WTC11 (cell line): ENCODE results near the gene C3. TPM values are rescaled to one million over a fixed set of nuclear protein-coding genes. Genes with fewer than 3 reads are reported as not detected.

Experiments used
- ATAC-seq: fragments of 200-7000 bp; cut with Tn5 transposase; 2 replicates; pipeline ENCODE4 v1.10.0; 2021; ENCODE audit warnings: mild to moderate bottlenecking, moderate library complexity
- CTCF ChIA-PET: fragments of 300-600 bp; sonication (Branson Sonifier 250); formaldehyde crosslinking; loops from one replicate; lab custom pipeline; 2021; ENCODE audit warnings: antibody characterized with exemption; lab: Charles Lee
- POLR2A ChIA-PET: fragments of 350-600 bp; sonication (Branson Sonifier 250); formaldehyde crosslinking; loops from one replicate; lab custom pipeline; 2021; ENCODE audit warnings: antibody characterized with exemption; lab: Charles Lee
- DNase-seq: peaks from one replicate; pipeline ENCODE4 v3.0.0; 2021; ENCODE audit warnings: low spot score
- H3K27ac Mint-ChIP-seq: 2 replicates; pipeline ENCODE4 v1.8.0; 2021; ENCODE audit warnings: mixed read lengths
- H3K27me3 Mint-ChIP-seq: 2 replicates; pipeline ENCODE4 v1.8.0; 2021; ENCODE audit warnings: low read depth, mild to moderate bottlenecking, moderate library complexity, mixed read lengths
- H3K36me3 Mint-ChIP-seq: 2 replicates; pipeline ENCODE4 v1.8.0; 2021; ENCODE audit warnings: mixed read lengths
- H3K4me1 Mint-ChIP-seq: 2 replicates; pipeline ENCODE4 v1.8.0; 2022; ENCODE audit warnings: mixed read lengths
- H3K4me3 Mint-ChIP-seq: 2 replicates; pipeline ENCODE4 v1.8.0; 2021; ENCODE audit warnings: mild to moderate bottlenecking, moderate library complexity, mixed read lengths
- H3K9me3 Mint-ChIP-seq: 2 replicates; pipeline ENCODE4 v1.8.0; 2021; ENCODE audit warnings: mixed read lengths
- ATF1 ChIP-seq: sonication (generic); formaldehyde crosslinking; IDR thresholded peaks from 2 replicates; pipeline ENCODE4 v1.8.1; 2023; ENCODE audit warnings: mild to moderate bottlenecking, moderate library complexity, missing genetic modification reagents
- ETV6 ChIP-seq: sonication (generic); formaldehyde crosslinking; IDR thresholded peaks from 2 replicates; pipeline ENCODE4 v1.8.1; 2022; ENCODE audit warnings: mild to moderate bottlenecking, missing genetic modification reagents
- FOXJ3 ChIP-seq: sonication (generic); formaldehyde crosslinking; IDR thresholded peaks from 2 replicates; pipeline ENCODE4 v1.9.0; 2021; ENCODE audit warnings: missing genetic modification reagents, mild to moderate bottlenecking, borderline replicate concordance
- FOXP1 ChIP-seq: sonication (generic); formaldehyde crosslinking; IDR thresholded peaks from 2 replicates; pipeline ENCODE4 v1.8.0; 2022; ENCODE audit warnings: missing genetic modification reagents, mild to moderate bottlenecking, moderate library complexity, borderline replicate concordance
- JUN ChIP-seq: sonication (generic); formaldehyde crosslinking; IDR thresholded peaks from 2 replicates; pipeline ENCODE4 v1.8.0; 2023; ENCODE audit warnings: mild to moderate bottlenecking, missing genetic modification reagents
- MYBL2 ChIP-seq: sonication (generic); formaldehyde crosslinking; IDR thresholded peaks from 2 replicates; pipeline ENCODE4 v1.8.1; 2023; ENCODE audit warnings: mild to moderate bottlenecking, moderate library complexity, missing genetic modification reagents
- ZBTB21 ChIP-seq: sonication (generic); formaldehyde crosslinking; IDR thresholded peaks from 2 replicates; pipeline ENCODE4 v1.8.1; 2023; ENCODE audit warnings: mild to moderate bottlenecking, missing genetic modification reagents, borderline replicate concordance
- ZNF121 ChIP-seq: sonication (generic); formaldehyde crosslinking; IDR thresholded peaks from 2 replicates; pipeline ENCODE4 v1.8.0; 2023; ENCODE audit warnings: missing genetic modification reagents
- total RNA-seq: library from RNA; stranded (reverse); gene quantifications from 3 replicates; pipeline ENCODE4 v1.2.3, GENCODE V29; 2021
- TF ChIP-seq, protein P1 (sequence below): sonication (generic); formaldehyde crosslinking; IDR thresholded peaks from 2 replicates; pipeline ENCODE4 v1.8.0; 2023; ENCODE audit warnings: mild to moderate bottlenecking, missing genetic modification reagents
- TF ChIP-seq, protein P2 (sequence below): fragments of 250-450 bp; sonication (Bioruptor Pico); IDR thresholded peaks from 2 replicates; pipeline ENCODE4 v1.9.0; 2021; ENCODE audit warnings: mild to moderate bottlenecking, borderline replicate concordance
- TF ChIP-seq, protein P3 (sequence below): fragments of 250-450 bp; sonication (Bioruptor Pico); IDR thresholded peaks from 2 replicates; pipeline ENCODE4 v1.9.0; 2021; ENCODE audit warnings: mild to moderate bottlenecking
- TF ChIP-seq, protein P4 (sequence below): sonication (generic); formaldehyde crosslinking; IDR thresholded peaks from 2 replicates; pipeline ENCODE4 v1.8.1; 2023; ENCODE audit warnings: mild to moderate bottlenecking, missing genetic modification reagents, moderate library complexity
- TF ChIP-seq, protein P5 (sequence below): sonication (generic); formaldehyde crosslinking; IDR thresholded peaks from 2 replicates; pipeline ENCODE4 v1.8.1; 2022; ENCODE audit warnings: low read depth, missing genetic modification reagents, borderline replicate concordance
- TF ChIP-seq, protein P6 (sequence below): sonication (generic); formaldehyde crosslinking; IDR thresholded peaks from 2 replicates; pipeline ENCODE4 v1.8.1; 2022; ENCODE audit warnings: mild to moderate bottlenecking, moderate library complexity, missing genetic modification reagents
- TF ChIP-seq, protein P7 (sequence below): fragments of 250-450 bp; sonication (Bioruptor Pico); conservative IDR thresholded peaks from 2 replicates; pipeline ENCODE4 v1.9.0; 2021; ENCODE audit warnings: mild to moderate bottlenecking
- TF ChIP-seq, protein P8 (sequence below): sonication (generic); formaldehyde crosslinking; conservative IDR thresholded peaks from 2 replicates; pipeline ENCODE4 v1.8.1; 2022; ENCODE audit warnings: mild to moderate bottlenecking, missing genetic modification reagents
- TF ChIP-seq, protein P9 (sequence below): sonication (generic); formaldehyde crosslinking; IDR thresholded peaks from 2 replicates; pipeline ENCODE4 v1.8.1; 2023; ENCODE audit warnings: mild to moderate bottlenecking, moderate library complexity, missing genetic modification reagents

Gene C3
- total RNA-seq, 1 experiment from 2014 or later, result 7.0 TPM

DNA sequence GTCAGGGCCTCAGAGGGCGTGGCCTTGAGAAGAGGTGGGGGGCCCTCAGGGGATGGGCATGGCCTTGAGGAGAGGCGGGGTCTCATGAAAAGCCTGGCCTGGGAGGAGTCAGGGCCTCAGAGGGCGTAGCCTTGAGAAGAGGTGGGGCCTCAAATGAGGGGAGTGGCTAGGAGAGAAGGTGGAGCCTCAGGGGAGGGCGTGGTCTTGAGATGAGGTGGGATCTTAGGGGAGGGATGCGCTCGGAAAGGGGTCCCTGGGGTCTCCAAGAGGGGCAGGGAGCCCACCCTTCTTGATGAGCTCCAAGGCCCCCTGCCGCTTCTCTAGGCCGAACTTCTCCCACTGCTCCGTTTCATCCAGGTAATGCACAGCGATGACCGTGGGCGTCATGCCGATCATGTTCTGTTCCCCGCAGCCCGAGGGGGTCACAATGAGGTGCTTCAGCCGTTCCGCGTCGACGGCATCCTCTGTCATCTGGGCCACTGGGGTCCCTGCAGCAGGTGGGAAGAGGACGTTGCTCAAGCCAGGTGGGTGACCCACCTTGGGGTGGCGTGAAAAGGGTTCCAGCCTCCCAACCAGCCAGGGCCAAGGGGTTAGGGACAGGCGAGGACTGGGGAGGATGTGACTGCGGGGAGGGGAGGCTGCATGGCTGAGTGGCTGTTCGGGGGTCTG lies 26.2 kb downstream of the C3 start (continued):
- TF ChIP-seq, protein P1, sequence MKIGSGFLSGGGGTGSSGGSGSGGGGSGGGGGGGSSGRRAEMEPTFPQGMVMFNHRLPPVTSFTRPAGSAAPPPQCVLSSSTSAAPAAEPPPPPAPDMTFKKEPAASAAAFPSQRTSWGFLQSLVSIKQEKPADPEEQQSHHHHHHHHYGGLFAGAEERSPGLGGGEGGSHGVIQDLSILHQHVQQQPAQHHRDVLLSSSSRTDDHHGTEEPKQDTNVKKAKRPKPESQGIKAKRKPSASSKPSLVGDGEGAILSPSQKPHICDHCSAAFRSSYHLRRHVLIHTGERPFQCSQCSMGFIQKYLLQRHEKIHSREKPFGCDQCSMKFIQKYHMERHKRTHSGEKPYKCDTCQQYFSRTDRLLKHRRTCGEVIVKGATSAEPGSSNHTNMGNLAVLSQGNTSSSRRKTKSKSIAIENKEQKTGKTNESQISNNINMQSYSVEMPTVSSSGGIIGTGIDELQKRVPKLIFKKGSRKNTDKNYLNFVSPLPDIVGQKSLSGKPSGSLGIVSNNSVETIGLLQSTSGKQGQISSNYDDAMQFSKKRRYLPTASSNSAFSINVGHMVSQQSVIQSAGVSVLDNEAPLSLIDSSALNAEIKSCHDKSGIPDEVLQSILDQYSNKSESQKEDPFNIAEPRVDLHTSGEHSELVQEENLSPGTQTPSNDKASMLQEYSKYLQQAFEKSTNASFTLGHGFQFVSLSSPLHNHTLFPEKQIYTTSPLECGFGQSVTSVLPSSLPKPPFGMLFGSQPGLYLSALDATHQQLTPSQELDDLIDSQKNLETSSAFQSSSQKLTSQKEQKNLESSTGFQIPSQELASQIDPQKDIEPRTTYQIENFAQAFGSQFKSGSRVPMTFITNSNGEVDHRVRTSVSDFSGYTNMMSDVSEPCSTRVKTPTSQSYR (CRISPR knock-in tag), result no peak
- TF ChIP-seq ATF1 (CRISPR knock-in tag), result no peak
- TF ChIP-seq, protein P2, sequence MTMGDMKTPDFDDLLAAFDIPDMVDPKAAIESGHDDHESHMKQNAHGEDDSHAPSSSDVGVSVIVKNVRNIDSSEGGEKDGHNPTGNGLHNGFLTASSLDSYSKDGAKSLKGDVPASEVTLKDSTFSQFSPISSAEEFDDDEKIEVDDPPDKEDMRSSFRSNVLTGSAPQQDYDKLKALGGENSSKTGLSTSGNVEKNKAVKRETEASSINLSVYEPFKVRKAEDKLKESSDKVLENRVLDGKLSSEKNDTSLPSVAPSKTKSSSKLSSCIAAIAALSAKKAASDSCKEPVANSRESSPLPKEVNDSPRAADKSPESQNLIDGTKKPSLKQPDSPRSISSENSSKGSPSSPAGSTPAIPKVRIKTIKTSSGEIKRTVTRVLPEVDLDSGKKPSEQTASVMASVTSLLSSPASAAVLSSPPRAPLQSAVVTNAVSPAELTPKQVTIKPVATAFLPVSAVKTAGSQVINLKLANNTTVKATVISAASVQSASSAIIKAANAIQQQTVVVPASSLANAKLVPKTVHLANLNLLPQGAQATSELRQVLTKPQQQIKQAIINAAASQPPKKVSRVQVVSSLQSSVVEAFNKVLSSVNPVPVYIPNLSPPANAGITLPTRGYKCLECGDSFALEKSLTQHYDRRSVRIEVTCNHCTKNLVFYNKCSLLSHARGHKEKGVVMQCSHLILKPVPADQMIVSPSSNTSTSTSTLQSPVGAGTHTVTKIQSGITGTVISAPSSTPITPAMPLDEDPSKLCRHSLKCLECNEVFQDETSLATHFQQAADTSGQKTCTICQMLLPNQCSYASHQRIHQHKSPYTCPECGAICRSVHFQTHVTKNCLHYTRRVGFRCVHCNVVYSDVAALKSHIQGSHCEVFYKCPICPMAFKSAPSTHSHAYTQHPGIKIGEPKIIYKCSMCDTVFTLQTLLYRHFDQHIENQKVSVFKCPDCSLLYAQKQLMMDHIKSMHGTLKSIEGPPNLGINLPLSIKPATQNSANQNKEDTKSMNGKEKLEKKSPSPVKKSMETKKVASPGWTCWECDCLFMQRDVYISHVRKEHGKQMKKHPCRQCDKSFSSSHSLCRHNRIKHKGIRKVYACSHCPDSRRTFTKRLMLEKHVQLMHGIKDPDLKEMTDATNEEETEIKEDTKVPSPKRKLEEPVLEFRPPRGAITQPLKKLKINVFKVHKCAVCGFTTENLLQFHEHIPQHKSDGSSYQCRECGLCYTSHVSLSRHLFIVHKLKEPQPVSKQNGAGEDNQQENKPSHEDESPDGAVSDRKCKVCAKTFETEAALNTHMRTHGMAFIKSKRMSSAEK (CRISPR knock-in tag), result no peak
- TF ChIP-seq, protein P3, sequence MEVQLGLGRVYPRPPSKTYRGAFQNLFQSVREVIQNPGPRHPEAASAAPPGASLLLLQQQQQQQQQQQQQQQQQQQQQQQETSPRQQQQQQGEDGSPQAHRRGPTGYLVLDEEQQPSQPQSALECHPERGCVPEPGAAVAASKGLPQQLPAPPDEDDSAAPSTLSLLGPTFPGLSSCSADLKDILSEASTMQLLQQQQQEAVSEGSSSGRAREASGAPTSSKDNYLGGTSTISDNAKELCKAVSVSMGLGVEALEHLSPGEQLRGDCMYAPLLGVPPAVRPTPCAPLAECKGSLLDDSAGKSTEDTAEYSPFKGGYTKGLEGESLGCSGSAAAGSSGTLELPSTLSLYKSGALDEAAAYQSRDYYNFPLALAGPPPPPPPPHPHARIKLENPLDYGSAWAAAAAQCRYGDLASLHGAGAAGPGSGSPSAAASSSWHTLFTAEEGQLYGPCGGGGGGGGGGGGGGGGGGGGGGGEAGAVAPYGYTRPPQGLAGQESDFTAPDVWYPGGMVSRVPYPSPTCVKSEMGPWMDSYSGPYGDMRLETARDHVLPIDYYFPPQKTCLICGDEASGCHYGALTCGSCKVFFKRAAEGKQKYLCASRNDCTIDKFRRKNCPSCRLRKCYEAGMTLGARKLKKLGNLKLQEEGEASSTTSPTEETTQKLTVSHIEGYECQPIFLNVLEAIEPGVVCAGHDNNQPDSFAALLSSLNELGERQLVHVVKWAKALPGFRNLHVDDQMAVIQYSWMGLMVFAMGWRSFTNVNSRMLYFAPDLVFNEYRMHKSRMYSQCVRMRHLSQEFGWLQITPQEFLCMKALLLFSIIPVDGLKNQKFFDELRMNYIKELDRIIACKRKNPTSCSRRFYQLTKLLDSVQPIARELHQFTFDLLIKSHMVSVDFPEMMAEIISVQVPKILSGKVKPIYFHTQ (CRISPR knock-in tag), result no peak

DNA sequence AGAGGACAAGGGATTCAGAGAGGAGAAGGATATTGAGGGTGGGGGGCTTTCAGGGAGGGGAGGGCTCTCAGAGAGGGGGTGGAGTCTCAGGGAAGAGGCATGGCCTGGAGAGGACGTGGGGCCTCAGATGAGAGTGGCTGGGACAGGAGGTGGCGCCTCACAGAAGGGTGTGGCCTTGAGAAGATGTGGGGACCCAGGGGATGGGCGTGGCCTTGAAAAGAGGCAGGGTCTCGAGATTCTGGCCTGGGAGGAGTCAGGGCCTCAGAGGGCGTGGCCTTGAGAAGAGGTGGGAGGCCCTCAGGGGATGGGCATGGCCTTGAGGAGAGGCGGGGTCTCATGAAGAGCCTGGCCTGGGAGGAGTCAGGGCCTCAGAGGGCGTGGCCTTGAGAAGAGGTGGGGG lies 26.8 kb downstream of the C3 start:
- POLR2A ChIA-PET, result no interaction called here
- peaks cover 23% of the 10 kb centered on the region for H3K9me3 Mint-ChIP-seq
- H3K36me3 Mint-ChIP-seq, result peaks cover 15% of the 10 kb centered on the region
- DNase-seq (no peak), ATAC-seq (no peak)
- no peak overlapping the region for H3K4me3 Mint-ChIP-seq
- peaks cover 3% of the 10 kb centered on the region for H3K27me3 Mint-ChIP-seq
- H3K4me1 Mint-ChIP-seq, result no peaks in the 10 kb centered on the region
- CTCF ChIA-PET, result no interaction called here
- no peak overlapping the region for H3K27ac Mint-ChIP-seq
- TF ChIP-seq ETV6 (CRISPR knock-in tag), result no peak
- TF ChIP-seq, protein P4, sequence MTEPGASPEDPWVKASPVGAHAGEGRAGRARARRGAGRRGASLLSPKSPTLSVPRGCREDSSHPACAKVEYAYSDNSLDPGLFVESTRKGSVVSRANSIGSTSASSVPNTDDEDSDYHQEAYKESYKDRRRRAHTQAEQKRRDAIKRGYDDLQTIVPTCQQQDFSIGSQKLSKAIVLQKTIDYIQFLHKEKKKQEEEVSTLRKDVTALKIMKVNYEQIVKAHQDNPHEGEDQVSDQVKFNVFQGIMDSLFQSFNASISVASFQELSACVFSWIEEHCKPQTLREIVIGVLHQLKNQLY (CRISPR knock-in tag), result no peak
- TF ChIP-seq, protein P5, sequence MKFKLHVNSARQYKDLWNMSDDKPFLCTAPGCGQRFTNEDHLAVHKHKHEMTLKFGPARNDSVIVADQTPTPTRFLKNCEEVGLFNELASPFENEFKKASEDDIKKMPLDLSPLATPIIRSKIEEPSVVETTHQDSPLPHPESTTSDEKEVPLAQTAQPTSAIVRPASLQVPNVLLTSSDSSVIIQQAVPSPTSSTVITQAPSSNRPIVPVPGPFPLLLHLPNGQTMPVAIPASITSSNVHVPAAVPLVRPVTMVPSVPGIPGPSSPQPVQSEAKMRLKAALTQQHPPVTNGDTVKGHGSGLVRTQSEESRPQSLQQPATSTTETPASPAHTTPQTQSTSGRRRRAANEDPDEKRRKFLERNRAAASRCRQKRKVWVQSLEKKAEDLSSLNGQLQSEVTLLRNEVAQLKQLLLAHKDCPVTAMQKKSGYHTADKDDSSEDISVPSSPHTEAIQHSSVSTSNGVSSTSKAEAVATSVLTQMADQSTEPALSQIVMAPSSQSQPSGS (CRISPR knock-in tag), result no peak
- TF ChIP-seq ZNF121 (CRISPR knock-in tag), result no peak
- TF ChIP-seq, protein P6, sequence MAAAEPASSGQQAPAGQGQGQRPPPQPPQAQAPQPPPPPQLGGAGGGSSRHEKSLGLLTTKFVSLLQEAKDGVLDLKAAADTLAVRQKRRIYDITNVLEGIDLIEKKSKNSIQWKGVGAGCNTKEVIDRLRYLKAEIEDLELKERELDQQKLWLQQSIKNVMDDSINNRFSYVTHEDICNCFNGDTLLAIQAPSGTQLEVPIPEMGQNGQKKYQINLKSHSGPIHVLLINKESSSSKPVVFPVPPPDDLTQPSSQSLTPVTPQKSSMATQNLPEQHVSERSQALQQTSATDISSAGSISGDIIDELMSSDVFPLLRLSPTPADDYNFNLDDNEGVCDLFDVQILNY (CRISPR knock-in tag), result no peak
- no peak for TF ChIP-seq FOXP1 (CRISPR knock-in tag)
- TF ChIP-seq, protein P7, sequence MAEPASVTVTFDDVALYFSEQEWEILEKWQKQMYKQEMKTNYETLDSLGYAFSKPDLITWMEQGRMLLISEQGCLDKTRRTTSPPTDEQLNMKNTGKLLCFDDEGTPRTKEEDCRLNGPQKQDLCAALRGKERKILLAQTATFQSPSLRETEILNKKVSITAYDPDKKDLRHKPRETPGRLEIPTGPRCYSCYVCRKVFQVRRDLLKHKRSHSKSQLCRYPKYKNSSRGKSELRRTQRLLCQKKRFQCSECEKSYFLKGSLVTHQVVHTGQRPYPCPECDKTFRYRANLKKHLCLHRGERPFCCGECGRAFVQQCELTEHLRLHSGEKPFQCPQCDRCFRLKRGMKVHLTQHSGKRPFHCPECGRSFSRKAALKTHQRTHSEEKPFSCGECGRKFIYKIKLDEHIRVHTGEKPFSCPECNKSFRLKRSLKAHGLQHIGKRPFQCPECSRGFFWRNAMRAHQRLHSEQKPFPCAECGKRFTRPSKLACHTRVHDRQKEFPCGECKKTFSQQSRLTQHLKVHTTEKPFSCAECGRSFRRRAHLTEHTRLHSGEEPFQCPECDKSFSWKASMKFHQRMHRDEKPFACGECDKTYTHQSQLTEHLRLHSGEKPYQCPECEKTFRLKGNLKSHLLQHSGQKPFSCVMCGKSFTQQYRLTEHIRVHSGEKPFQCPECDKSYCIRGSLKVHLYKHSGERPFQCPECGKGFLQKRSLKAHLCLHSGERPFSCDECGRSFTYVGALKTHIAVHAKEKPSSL, result no peak
- TF ChIP-seq, protein P8, sequence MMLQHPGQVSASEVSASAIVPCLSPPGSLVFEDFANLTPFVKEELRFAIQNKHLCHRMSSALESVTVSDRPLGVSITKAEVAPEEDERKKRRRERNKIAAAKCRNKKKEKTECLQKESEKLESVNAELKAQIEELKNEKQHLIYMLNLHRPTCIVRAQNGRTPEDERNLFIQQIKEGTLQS, result no peak
- no peak for TF ChIP-seq MYBL2 (CRISPR knock-in tag)
- TF ChIP-seq ZBTB21 (CRISPR knock-in tag), result no peak
- TF ChIP-seq, protein P9, sequence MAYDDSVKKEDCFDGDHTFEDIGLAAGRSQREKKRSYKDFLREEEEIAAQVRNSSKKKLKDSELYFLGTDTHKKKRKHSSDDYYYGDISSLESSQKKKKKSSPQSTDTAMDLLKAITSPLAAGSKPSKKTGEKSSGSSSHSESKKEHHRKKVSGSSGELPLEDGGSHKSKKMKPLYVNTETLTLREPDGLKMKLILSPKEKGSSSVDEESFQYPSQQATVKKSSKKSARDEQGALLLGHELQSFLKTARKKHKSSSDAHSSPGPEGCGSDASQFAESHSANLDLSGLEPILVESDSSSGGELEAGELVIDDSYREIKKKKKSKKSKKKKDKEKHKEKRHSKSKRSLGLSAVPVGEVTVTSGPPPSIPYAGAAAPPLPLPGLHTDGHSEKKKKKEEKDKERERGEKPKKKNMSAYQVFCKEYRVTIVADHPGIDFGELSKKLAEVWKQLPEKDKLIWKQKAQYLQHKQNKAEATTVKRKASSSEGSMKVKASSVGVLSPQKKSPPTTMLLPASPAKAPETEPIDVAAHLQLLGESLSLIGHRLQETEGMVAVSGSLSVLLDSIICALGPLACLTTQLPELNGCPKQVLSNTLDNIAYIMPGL (CRISPR knock-in tag), result no peak
- TF ChIP-seq JUN (CRISPR knock-in tag), result no peak
- no peak for TF ChIP-seq FOXJ3 (CRISPR knock-in tag)
